SK-N-SH (cell line): ENCODE data around the gene WTIP.

Source experiments
- EZH2phosphoT487 ChIP-seq: fragments of 200-600 bp; sonication (generic); IDR thresholded peaks from 2 replicates; pipeline ENCODE4 v1.6.1; 2017; ENCODE audit warnings: low read depth, mixed run types, mild to moderate bottlenecking, antibody characterized with exemption, moderate library complexity, borderline replicate concordance
- POLR2AphosphoS5 ChIP-seq: IDR thresholded peaks from 2 replicates; pipeline ENCODE4 v1.6.1; 2012; ENCODE audit warnings: low read depth, low read length
- USF1 ChIP-seq: IDR thresholded peaks from 2 replicates; pipeline ENCODE4 v1.4.0; 2012; ENCODE audit warnings: low read depth, borderline replicate concordance
- YY1 ChIP-seq: IDR thresholded peaks from 2 replicates; pipeline ENCODE4 v1.4.0; 2012; ENCODE audit warnings: low read depth, mild to moderate bottlenecking
- TF ChIP-seq, protein P1 (sequence below): fragments of 200-600 bp; sonication (generic); IDR thresholded peaks from 2 replicates; pipeline ENCODE4 v1.6.1; 2017; ENCODE audit warnings: antibody characterized with exemption, mild to moderate bottlenecking, moderate library complexity

GRCh38 chr19:34505321-34506025 is 23.9 kb downstream of the WTIP start:
- TF ChIP-seq, protein P1, sequence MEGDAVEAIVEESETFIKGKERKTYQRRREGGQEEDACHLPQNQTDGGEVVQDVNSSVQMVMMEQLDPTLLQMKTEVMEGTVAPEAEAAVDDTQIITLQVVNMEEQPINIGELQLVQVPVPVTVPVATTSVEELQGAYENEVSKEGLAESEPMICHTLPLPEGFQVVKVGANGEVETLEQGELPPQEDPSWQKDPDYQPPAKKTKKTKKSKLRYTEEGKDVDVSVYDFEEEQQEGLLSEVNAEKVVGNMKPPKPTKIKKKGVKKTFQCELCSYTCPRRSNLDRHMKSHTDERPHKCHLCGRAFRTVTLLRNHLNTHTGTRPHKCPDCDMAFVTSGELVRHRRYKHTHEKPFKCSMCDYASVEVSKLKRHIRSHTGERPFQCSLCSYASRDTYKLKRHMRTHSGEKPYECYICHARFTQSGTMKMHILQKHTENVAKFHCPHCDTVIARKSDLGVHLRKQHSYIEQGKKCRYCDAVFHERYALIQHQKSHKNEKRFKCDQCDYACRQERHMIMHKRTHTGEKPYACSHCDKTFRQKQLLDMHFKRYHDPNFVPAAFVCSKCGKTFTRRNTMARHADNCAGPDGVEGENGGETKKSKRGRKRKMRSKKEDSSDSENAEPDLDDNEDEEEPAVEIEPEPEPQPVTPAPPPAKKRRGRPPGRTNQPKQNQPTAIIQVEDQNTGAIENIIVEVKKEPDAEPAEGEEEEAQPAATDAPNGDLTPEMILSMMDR: no peak
- no peak for TF ChIP-seq EZH2phosphoT487
- no peak for TF ChIP-seq YY1
- TF ChIP-seq POLR2AphosphoS5: no peak
- TF ChIP-seq USF1: no peak
